K562 (cell line): Measurements from ENCODE around the gene CDR2L. TPM values are rescaled to one million over a fixed set of nuclear protein-coding genes. Genes with fewer than 3 reads are reported as not detected.

Experiments used
- ATAC-seq: fragments of 200-7000 bp; cut with Tn5 transposase; 3 replicates; pipeline ENCODE4 v1.9.1; 2020; ENCODE audit warnings: moderate library complexity
- BruUV-seq: library from RNA; stranded (reverse); fragments of 400-500 nt; replicated peaks from 2 replicates; lab custom pipeline; 2021; lab: Mats Ljungman, UMichigan
- CTCF ChIA-PET: fragments of 300-600 bp; formaldehyde crosslinking; extraction: SDS; loops from one replicate; lab custom pipeline; 2021; ENCODE audit warnings: low intra/inter-chr PET ratio; lab: Yijun Ruan, JAX
- POLR2A ChIA-PET: fragments of 300-600, 350-650 bp; sonication (Branson Sonifier 250); formaldehyde crosslinking; extraction: SDS; loops from one replicate; lab custom pipeline; 2021; ENCODE audit warnings: antibody characterized with exemption, inconsistent platforms; lab: Yijun Ruan, JAX
- DNase-seq, 4 experiments: peaks; one replicate each; pipeline versions ENCODE4 v3.0.0 to v3.0.0-alpha.2; 2011 to 2018; ENCODE audit warnings: low spot score in 3 of 4, mixed read lengths in 3 of 4; ENCODE audit errors: extremely low read depth in 1 of 4
- FAIRE-seq: peaks from 2 replicates; lab custom pipeline; 2011; peaks lifted over from hg19 to GRCh38; lab: Jason Lieb, UNC
- H2AFZ ChIP-seq: 2 replicates; pipeline ENCODE4 v1.6.0; 2011; ENCODE audit warnings: low read depth, low read length, control low read depth, inconsistent platforms
- H3K27ac ChIP-seq: fragments of 200-600 bp; 3 replicates; pipeline ENCODE4 v1.8.0; 2011; ENCODE audit warnings: low read depth, mild to moderate bottlenecking, control low read depth, inconsistent platforms, low read length, moderate library complexity, mixed read lengths; ENCODE audit errors: extremely low read depth
- H3K27me3 ChIP-seq, 2 experiments: fragments of 300-600 bp in 1 of 2; 2 replicates in 1 of 2; 3 replicates in 1 of 2; pipeline versions ENCODE4 v1.6.0 to v1.8.0; 2011; ENCODE audit warnings: inconsistent platforms in 2 of 2, low read length in 2 of 2, mild to moderate bottlenecking in 1 of 2, mixed read lengths in 1 of 2, moderate library complexity in 1 of 2; ENCODE audit not compliant: control insufficient read depth in 2 of 2, insufficient read depth in 2 of 2
- H3K36me3 ChIP-seq: fragments of 300-600 bp; 3 replicates; pipeline ENCODE4 v1.8.0; 2011; ENCODE audit warnings: mild to moderate bottlenecking, low read length, inconsistent platforms; ENCODE audit not compliant: control insufficient read depth, insufficient read depth
- H3K4me1 ChIP-seq, 2 experiments: fragments of 200-600 bp in 1 of 2; replicated peaks in 1 of 2; 2 replicates in 1 of 2; 3 replicates in 1 of 2; pipeline versions ENCODE4 v1.5.1 to v1.8.0; 2011; ENCODE audit warnings: inconsistent platforms in 2 of 2, low read length in 2 of 2, mild to moderate bottlenecking in 1 of 2, mixed read lengths in 1 of 2, moderate library complexity in 1 of 2; ENCODE audit not compliant: control insufficient read depth in 2 of 2, insufficient read depth in 2 of 2
- H3K4me2 ChIP-seq: 2 replicates; pipeline ENCODE4 v1.6.1; 2011; ENCODE audit warnings: low read length, control low read depth, inconsistent platforms, mixed read lengths; ENCODE audit not compliant: insufficient read depth
- H3K4me3 ChIP-seq: fragments of 200-600 bp; sonication (generic), shearing (Covaris generic); 2 replicates; pipeline ENCODE4 v1.5.1; 2016; ENCODE audit warnings: control low read depth, inconsistent platforms
- H3K79me2 ChIP-seq: fragments of 200-600 bp; 3 replicates; pipeline ENCODE4 v1.8.0; 2011; ENCODE audit warnings: low read length, inconsistent platforms; ENCODE audit not compliant: control insufficient read depth, insufficient read depth
- H3K9ac ChIP-seq, 2 experiments: 2 replicates each; pipeline versions ENCODE4 v1.6.0 to v1.6.1; 2011; ENCODE audit warnings: low read depth in 2 of 2, low read length in 2 of 2, control low read depth in 1 of 2, inconsistent platforms in 1 of 2, mild to moderate bottlenecking in 1 of 2, mixed read lengths in 1 of 2; ENCODE audit not compliant: insufficient read depth in 1 of 2
- H3K9me1 ChIP-seq: one replicate; pipeline ENCODE4 v1.6.0; 2011; ENCODE audit warnings: inconsistent platforms, mild to moderate bottlenecking, low read length, moderate library complexity; ENCODE audit not compliant: control insufficient read depth, insufficient read depth
- H3K9me3 ChIP-seq: replicated peaks from 2 replicates; pipeline ENCODE4 v1.5.1; 2011; ENCODE audit warnings: low read depth, low read length, inconsistent platforms; ENCODE audit not compliant: control insufficient read depth, insufficient read depth
- H4K20me1 ChIP-seq: replicated peaks from 2 replicates; pipeline ENCODE4 v1.6.1; 2011; ENCODE audit warnings: low read length, inconsistent platforms, mixed read lengths; ENCODE audit not compliant: control insufficient read depth, insufficient read depth
- ATF1 ChIP-seq, 2 experiments: fragments of 450-650 bp in 1 of 2; IDR thresholded peaks; 2 replicates each; pipeline ENCODE4 v1.6.1; 2016; ENCODE audit warnings: missing compliant biosample characterization in 1 of 2, missing genetic modification characterization in 1 of 2
- CREB1 ChIP-seq, 2 experiments: sonication (generic) in 1 of 2; formaldehyde crosslinking in 1 of 2; IDR thresholded peaks; 2 replicates each; pipeline versions ENCODE4 v1.6.1 to v1.8.0; 2012 to 2022; ENCODE audit warnings: inconsistent platforms in 1 of 2, mild to moderate bottlenecking in 1 of 2, missing genetic modification reagents in 1 of 2, moderate library complexity in 1 of 2
- HEY1 ChIP-seq: fragments of 250-450 bp; sonication (Bioruptor Pico); IDR thresholded peaks from 2 replicates; pipeline ENCODE4 v1.5.0; 2020; ENCODE audit warnings: mild to moderate bottlenecking, moderate library complexity, borderline replicate concordance
- HMGXB4 ChIP-seq: sonication (generic); formaldehyde crosslinking; IDR thresholded peaks from 2 replicates; pipeline ENCODE4 v1.8.1; 2023; ENCODE audit warnings: mild to moderate bottlenecking, missing genetic modification reagents
- HSF4 ChIP-seq: fragments of 250-450 bp; sonication (Bioruptor Pico); IDR thresholded peaks from 2 replicates; pipeline ENCODE4 v2.1.2; 2022; ENCODE audit warnings: mild to moderate bottlenecking, moderate library complexity, borderline replicate concordance
- LCOR ChIP-seq: sonication (generic); formaldehyde crosslinking; IDR thresholded peaks from 2 replicates; pipeline ENCODE4 v1.8.0; 2022; ENCODE audit warnings: mild to moderate bottlenecking, missing genetic modification reagents
- MXD1 ChIP-seq: fragments of 250-450 bp; sonication (Bioruptor Pico); IDR thresholded peaks from 2 replicates; pipeline ENCODE4 v1.8.0; 2021; ENCODE audit warnings: borderline replicate concordance, mild to moderate bottlenecking, moderate library complexity; ENCODE audit not compliant: poor library complexity, severe bottlenecking
- SMARCA4 ChIP-seq: fragments of 450-650 bp; IDR thresholded peaks from 2 replicates; pipeline ENCODE4 v1.6.1; 2016
- TFAM ChIP-seq: fragments of 250-450 bp; sonication (Bioruptor Pico); conservative IDR thresholded peaks from 2 replicates; pipeline ENCODE4 v1.5.0; 2021; ENCODE audit warnings: mild to moderate bottlenecking, moderate library complexity
- ZFP91 ChIP-seq: sonication (generic); formaldehyde crosslinking; IDR thresholded peaks from 2 replicates; pipeline ENCODE4 v1.8.0; 2022; ENCODE audit warnings: mild to moderate bottlenecking, missing genetic modification reagents
- ZNF24 ChIP-seq: fragments of 450-650 bp; IDR thresholded peaks from 2 replicates; pipeline ENCODE4 v1.6.1; 2016
- ZNF79 ChIP-seq: fragments of 250-450 bp; sonication (Bioruptor Pico); IDR thresholded peaks from 2 replicates; pipeline ENCODE4 v1.4.0; 2020; ENCODE audit warnings: low read depth, mild to moderate bottlenecking, moderate library complexity
- WGBS: fragments of 100-300 bp; shearing (Covaris generic); methylation state at CpG from one replicate; pipeline ENCODE4 v1.1.6; 2016; ENCODE audit warnings: low coverage, mixed read lengths; ENCODE audit not compliant: insufficient coverage; ENCODE audit errors: missing lambda C conversion rate; 5-methylcytosine and 5-hydroxymethylcytosine counted together
- in situ Hi-C: fragments of 300-500 bp; cut with MboI; formaldehyde crosslinking; loops from 4 replicates; pipeline ENCODE4 v1.15.0; 2018; ENCODE audit warnings: inconsistent platforms, mixed read lengths
- intact Hi-C: fragments of 100-400 bp; cut with micrococcal nuclease; formaldehyde crosslinking; loops from 2 replicates; pipeline ENCODE4 v1.14.2; 2022
- polyA plus RNA-seq, 8 experiments: library from polyadenylated mRNA; depleted of rRNA in 4 of 8; stranded (reverse) in 5 of 8; unstranded in 3 of 8; fragments of >200 nt; fragmentation: Nextera tagmentation in 2 of 8; fragmentation: Illumina TruSeq in 1 of 8; extraction: Ambion mirVana in 2 of 8; extraction: Trizol in 1 of 8; gene quantifications; 2 replicates each; pipeline versions ENCODE4 v1.2.1 to v1.2.3, GENCODE V29; 2011 to 2014; ENCODE audit warnings: inconsistent platforms in 1 of 8, missing spikeins in 1 of 8
- total RNA-seq, 7 experiments: library from RNA; depleted of rRNA in 6 of 7; stranded (reverse); fragments of >200 nt in 6 of 7; fragmentation: Illumina TruSeq in 2 of 7; extraction: Trizol in 2 of 7; gene quantifications; 2 replicates each; pipeline versions ENCODE4 v1.2.1 to v1.2.3, GENCODE V29; 2011 to 2021; ENCODE audit warnings: low replicate concordance in 1 of 7
- TF ChIP-seq, protein P1 (sequence below), 2 experiments: fragments of 450-650 bp; IDR thresholded peaks; 2 replicates each; pipeline ENCODE4 v1.6.1; 2016

CDR2L gene
- total and polyA plus RNA-seq, 9 of the 15 experiments (the other 6 are each of a cell fraction or from before 2014, with no cell fraction given), result 2.7 to 16.0 (median 7.3) TPM

GRCh38 chr17:75012346-75013091 is 25.1 kb downstream of the CDR2L start, which contains the start of gene MRPL58 (continued):
- TF ChIP-seq HSF4 (CRISPR knock-in tag), result no peak
- peak; percentile 72; the same call in 1 of the 2 replicates for TF ChIP-seq HMGXB4 (CRISPR knock-in tag)
- TF ChIP-seq HEY1 (CRISPR knock-in tag), result no peak
- no peak for TF ChIP-seq SMARCA4

DNA sequence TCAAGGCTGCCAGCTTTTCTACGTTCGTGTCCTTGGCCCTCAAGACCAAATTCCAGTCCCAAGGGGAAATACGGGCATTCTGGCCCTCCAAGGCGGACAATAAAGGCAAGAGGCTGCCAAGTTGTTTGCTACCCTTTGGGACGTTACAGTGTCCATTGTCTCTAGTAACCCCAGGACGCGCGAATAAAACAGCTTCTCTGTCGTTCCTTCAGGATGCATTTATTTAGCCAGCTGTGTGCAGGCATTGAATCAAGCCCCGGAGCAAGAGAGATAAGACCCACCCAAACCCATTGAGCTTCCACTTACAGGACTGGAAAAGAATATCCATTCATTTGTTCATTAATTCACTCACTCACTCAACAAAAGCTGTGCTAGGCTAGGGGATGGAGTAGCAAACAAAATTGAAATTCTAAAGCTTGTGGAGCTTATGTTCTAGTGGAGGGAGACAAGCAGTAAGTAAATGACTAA is 25.7 kb downstream of the CDR2L start:
- Histone ChIP-seq H3K9me3 (no peaks in the 10 kb centered on the region; the same call in 1 of the 2 replicates), H3K27ac (peak overlapping the region; percentile 82), H3K79me2 (peaks cover 38% of the 10 kb centered on the region), H3K4me1 (peaks cover 9 to 13% of the 10 kb centered on the region in 2 experiments; a peak in 4 of 5 replicates), H3K9ac (peak overlapping the region; percentile 92 to 96), H4K20me1 (no peaks in the 10 kb centered on the region), H3K4me3 (peak overlapping the region; percentile 85), H3K27me3 (no peaks in the 10 kb centered on the region), H2AFZ (peak overlapping the region; percentile 83), H3K9me1 (no peaks in the 10 kb centered on the region), H3K4me2 (peak overlapping the region; percentile 85), H3K36me3 (peaks cover 22% of the 10 kb centered on the region; the same call in 2 of the 3 replicates)
- FAIRE-seq (no peak), ATAC-seq (peak; percentile 9), DNase-seq (peak in 3 of 4 experiments; percentile 26 to 32 (median 30))
- intact Hi-C loops, result no loop called here
- CTCF ChIA-PET, result no interaction called here
- WGBS, result 1% methylated on average over 10 of the region's 10 CpGs
- POLR2A ChIA-PET, result interaction anchor here (0.5 to 4.7 kb wide), 24 partner anchors 10 to 774 kb away, joined by 3 to 26 read pairs (median 4); partner anchors contain the start of genes CDR2L and HID1
- in situ Hi-C loops, result no loop called here
- no peak for TF ChIP-seq ZFP91
- no peak for TF ChIP-seq ZNF79 (CRISPR knock-in tag)
- TF ChIP-seq ZNF24, result 0 out of 2 replicates have a peak, but pooled peaks have one; percentile 49
- TF ChIP-seq LCOR, result 0 out of 2 replicates have a peak, but pooled peaks have one; percentile 9
- no peak for TF ChIP-seq TFAM (CRISPR knock-in tag)
- no peak for TF ChIP-seq MXD1
- no peak for TF ChIP-seq ATF1 (CRISPR knock-in tag; IDR thresholded peaks at IDR 0.05)
- 0 out of 2 replicates have a peak, but pooled peaks have one; percentile 3 for TF ChIP-seq ATF1 (tag; IDR thresholded peaks at IDR 0.05)
- TF ChIP-seq CREB1 (IDR thresholded peaks at IDR 0.05), result no peak
- peak; percentile 49; the same call in 1 of the 2 replicates for TF ChIP-seq CREB1 (CRISPR knock-in tag; IDR thresholded peaks at IDR 0.05)
- TF ChIP-seq, protein P1, sequence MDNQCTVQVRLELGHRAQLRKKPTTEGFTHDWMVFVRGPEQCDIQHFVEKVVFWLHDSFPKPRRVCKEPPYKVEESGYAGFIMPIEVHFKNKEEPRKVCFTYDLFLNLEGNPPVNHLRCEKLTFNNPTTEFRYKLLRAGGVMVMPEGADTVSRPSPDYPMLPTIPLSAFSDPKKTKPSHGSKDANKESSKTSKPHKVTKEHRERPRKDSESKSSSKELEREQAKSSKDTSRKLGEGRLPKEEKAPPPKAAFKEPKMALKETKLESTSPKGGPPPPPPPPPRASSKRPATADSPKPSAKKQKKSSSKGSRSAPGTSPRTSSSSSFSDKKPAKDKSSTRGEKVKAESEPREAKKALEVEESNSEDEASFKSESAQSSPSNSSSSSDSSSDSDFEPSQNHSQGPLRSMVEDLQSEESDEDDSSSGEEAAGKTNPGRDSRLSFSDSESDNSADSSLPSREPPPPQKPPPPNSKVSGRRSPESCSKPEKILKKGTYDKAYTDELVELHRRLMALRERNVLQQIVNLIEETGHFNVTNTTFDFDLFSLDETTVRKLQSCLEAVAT (IDR thresholded peaks at IDR 0.05), result no peak
- TSS peak; percentile 81 for BruUV-seq
